ENCODE data around the gene SNX21. TPM values are rescaled to one million over a fixed set of nuclear protein-coding genes. Genes with fewer than 3 reads are reported as not detected.

The SNX21 gene
- total and polyA plus RNA-seq, 12 donors = 15.4 to 27.0 (median 18.5) TPM

GRCh38 chr20:45836841-45837240, 3.2 kb downstream of the SNX21 start:
- TF ChIP-seq CTCF (IDR thresholded peaks at IDR 0.05) = no peak
- no peak for ATAC-seq
- Histone ChIP-seq H3K27me3 (no peaks in the 10 kb centered on the region), H3K9me3 (no peaks in the 10 kb centered on the region), H3K4me3 (peak overlapping the region in 3 of 10 donors; percentile 2 to 8 (median 5)), H3K36me3 (peaks cover 0 to 64% (median 9%) of the 10 kb centered on the region in 9 donors), H3K27ac (peak overlapping the region in 7 of 10 donors; percentile 5 to 98 (median 92)), H3K4me1 (peaks cover 7 to 60% (median 40%) of the 10 kb centered on the region in 9 donors)
- intact Hi-C loops (cut with DNase I) = loop anchor here in 3 of 10 donors (10.0 kb wide), 3 partner anchors 48 to 138 kb away; partner anchors contain the start of genes SPATA25 (in 1 of the 3), ZNF335 (in 1 of the 3) and ZSWIM1 (in 1 of the 3)
- WGBS, 2 donors = 4 to 7% methylated on average over 1 of the region's 1 CpG
- no peak for DNase-seq

GRCh38 chr20:45840700-45841198, 7.2 kb downstream of the SNX21 start:
- Histone ChIP-seq H3K27me3 (no peaks in the 10 kb centered on the region), H3K36me3 (peaks cover 6 to 97% (median 41%) of the 10 kb centered on the region in 9 donors)

GRCh38 chr20:45841407-45842129, 8.0 kb downstream of the SNX21 start:
- no peak for TF ChIP-seq CTCF (IDR thresholded peaks at IDR 0.05)
- peaks cover 6 to 100% (median 41%) of the 10 kb centered on the region in 9 donors for H3K36me3 ChIP-seq
- no peaks in the 10 kb centered on the region for H3K27me3 ChIP-seq
- H3K27ac ChIP-seq = peak overlapping the region in 4 of 10 donors; percentile 38 to 62 (median 56)
- 91 to 93% methylated on average over 10 of the region's 10 CpGs for WGBS, 2 donors
- intact Hi-C loops (cut with DNase I) = no loop called here
- ATAC-seq (peak in 4 of 8 donors; percentile 3 to 11 (median 8)), DNase-seq (peak in 1 of 2 donors; percentile 28)
- no peaks in the 10 kb centered on the region for H3K9me3 ChIP-seq
- peaks cover 2 to 43% (median 25%) of the 10 kb centered on the region in 9 donors for H3K4me1 ChIP-seq
- H3K4me3 ChIP-seq = no peak overlapping the region

More at GRCh38 chr20:45840700-45841198, 7.2 kb downstream of the SNX21 start:
- WGBS, 2 donors = 90% methylated on average over 24 to 25 of the region's 25 CpGs
- H3K9me3 ChIP-seq = no peaks in the 10 kb centered on the region
- TF ChIP-seq CTCF (IDR thresholded peaks at IDR 0.05) = no peak
- peak overlapping the region in 2 of 10 donors; percentile 15 to 38 for H3K27ac ChIP-seq
- DNase-seq (peak in 1 of 2 donors; percentile 18), ATAC-seq (peak in 3 of 8 donors; percentile 7 to 52 (median 8))
- H3K4me1 ChIP-seq = peaks cover 2 to 51% (median 29%) of the 10 kb centered on the region in 9 donors
- intact Hi-C loops (cut with DNase I) = no loop called here
- H3K4me3 ChIP-seq = no peak overlapping the region

- peaks cover 2 to 36% (median 18%) of the 10 kb centered on the region in 9 donors for H3K4me1 ChIP-seq
- ATAC-seq = peak in 5 of 8 donors; percentile 13 to 48 (median 23)
These were observed 8.7 kb downstream of the SNX21 start for GRCh38 chr20:45842169-45842812.

More at GRCh38 chr20:45842169-45842812, 8.7 kb downstream of the SNX21 start:
- H3K27me3 ChIP-seq = no peaks in the 10 kb centered on the region
- no peak overlapping the region for H3K4me3 ChIP-seq
- no peak for DNase-seq
- TF ChIP-seq CTCF (IDR thresholded peaks at IDR 0.05) = no peak
- peak overlapping the region in 8 of 10 donors; percentile 11 to 62 (median 46) for H3K27ac ChIP-seq
- no peaks in the 10 kb centered on the region for H3K9me3 ChIP-seq
- 57 to 66% methylated on average over 5 of the region's 5 CpGs for whole genome bisulfite sequencing, 2 donors
- peaks cover 6 to 100% (median 41%) of the 10 kb centered on the region in 9 donors for H3K36me3 ChIP-seq
- intact Hi-C loops (cut with DNase I) = no loop called here

Measured in heart right ventricle (tissue), 16 donors.